K562 (cell line): ENCODE measurements around the gene FAM200A. TPM values are rescaled to one million over a fixed set of nuclear protein-coding genes. Genes with fewer than 3 reads are reported as not detected.
A peak's percentile ranks its signal among the peaks of the same experiment; 100 is the strongest.

ENCODE experiments used
- ATAC-seq: fragments of 200-7000 bp; cut with Tn5 transposase; 3 replicates; pipeline ENCODE4 v1.9.1; 2020; ENCODE audit warnings: moderate library complexity
- BruUV-seq: library from RNA; stranded (reverse); fragments of 400-500 nt; replicated peaks from 2 replicates; lab custom pipeline; 2021; lab: Mats Ljungman, UMichigan
- CTCF ChIA-PET: fragments of 300-600 bp; formaldehyde crosslinking; extraction: SDS; loops from one replicate; lab custom pipeline; 2021; ENCODE audit warnings: low intra/inter-chr PET ratio; lab: Yijun Ruan, JAX
- POLR2A ChIA-PET: fragments of 300-600, 350-650 bp; sonication (Branson Sonifier 250); formaldehyde crosslinking; extraction: SDS; loops from one replicate; lab custom pipeline; 2021; ENCODE audit warnings: antibody characterized with exemption, inconsistent platforms; lab: Yijun Ruan, JAX
- DNase-seq, 4 experiments: peaks; one replicate each; pipeline versions ENCODE4 v3.0.0 to v3.0.0-alpha.2; 2011 to 2018; ENCODE audit warnings: low spot score in 3 of 4, mixed read lengths in 3 of 4; ENCODE audit errors: extremely low read depth in 1 of 4
- FAIRE-seq: peaks from 2 replicates; lab custom pipeline; 2011; peaks lifted over from hg19 to GRCh38; lab: Jason Lieb, UNC
- H2AFZ ChIP-seq: 2 replicates; pipeline ENCODE4 v1.6.0; 2011; ENCODE audit warnings: low read depth, low read length, control low read depth, inconsistent platforms
- H3K27ac ChIP-seq: fragments of 200-600 bp; 3 replicates; pipeline ENCODE4 v1.8.0; 2011; ENCODE audit warnings: low read depth, mild to moderate bottlenecking, control low read depth, inconsistent platforms, low read length, moderate library complexity, mixed read lengths; ENCODE audit errors: extremely low read depth
- H3K27me3 ChIP-seq, 2 experiments: fragments of 300-600 bp in 1 of 2; 2 replicates in 1 of 2; 3 replicates in 1 of 2; pipeline versions ENCODE4 v1.6.0 to v1.8.0; 2011; ENCODE audit warnings: inconsistent platforms in 2 of 2, low read length in 2 of 2, mild to moderate bottlenecking in 1 of 2, mixed read lengths in 1 of 2, moderate library complexity in 1 of 2; ENCODE audit not compliant: control insufficient read depth in 2 of 2, insufficient read depth in 2 of 2
- H3K36me3 ChIP-seq: fragments of 300-600 bp; 3 replicates; pipeline ENCODE4 v1.8.0; 2011; ENCODE audit warnings: mild to moderate bottlenecking, low read length, inconsistent platforms; ENCODE audit not compliant: control insufficient read depth, insufficient read depth
- H3K4me1 ChIP-seq, 2 experiments: fragments of 200-600 bp in 1 of 2; replicated peaks in 1 of 2; 2 replicates in 1 of 2; 3 replicates in 1 of 2; pipeline versions ENCODE4 v1.5.1 to v1.8.0; 2011; ENCODE audit warnings: inconsistent platforms in 2 of 2, low read length in 2 of 2, mild to moderate bottlenecking in 1 of 2, mixed read lengths in 1 of 2, moderate library complexity in 1 of 2; ENCODE audit not compliant: control insufficient read depth in 2 of 2, insufficient read depth in 2 of 2
- H3K4me2 ChIP-seq: 2 replicates; pipeline ENCODE4 v1.6.1; 2011; ENCODE audit warnings: low read length, control low read depth, inconsistent platforms, mixed read lengths; ENCODE audit not compliant: insufficient read depth
- H3K4me3 ChIP-seq: fragments of 200-600 bp; sonication (generic), shearing (Covaris generic); 2 replicates; pipeline ENCODE4 v1.5.1; 2016; ENCODE audit warnings: control low read depth, inconsistent platforms
- H3K79me2 ChIP-seq: fragments of 200-600 bp; 3 replicates; pipeline ENCODE4 v1.8.0; 2011; ENCODE audit warnings: low read length, inconsistent platforms; ENCODE audit not compliant: control insufficient read depth, insufficient read depth
- H3K9ac ChIP-seq, 2 experiments: 2 replicates each; pipeline versions ENCODE4 v1.6.0 to v1.6.1; 2011; ENCODE audit warnings: low read depth in 2 of 2, low read length in 2 of 2, control low read depth in 1 of 2, inconsistent platforms in 1 of 2, mild to moderate bottlenecking in 1 of 2, mixed read lengths in 1 of 2; ENCODE audit not compliant: insufficient read depth in 1 of 2
- H3K9me1 ChIP-seq: one replicate; pipeline ENCODE4 v1.6.0; 2011; ENCODE audit warnings: inconsistent platforms, mild to moderate bottlenecking, low read length, moderate library complexity; ENCODE audit not compliant: control insufficient read depth, insufficient read depth
- H3K9me3 ChIP-seq: replicated peaks from 2 replicates; pipeline ENCODE4 v1.5.1; 2011; ENCODE audit warnings: low read depth, low read length, inconsistent platforms; ENCODE audit not compliant: control insufficient read depth, insufficient read depth
- H4K20me1 ChIP-seq: replicated peaks from 2 replicates; pipeline ENCODE4 v1.6.1; 2011; ENCODE audit warnings: low read length, inconsistent platforms, mixed read lengths; ENCODE audit not compliant: control insufficient read depth, insufficient read depth
- ARNT ChIP-seq, 2 experiments: fragments of 450-650 bp; IDR thresholded peaks; 2 replicates each; pipeline ENCODE4 v1.6.1; 2016; ENCODE audit warnings: mild to moderate bottlenecking in 1 of 2
- BMI1 ChIP-seq: fragments of 150-350 bp; IDR thresholded peaks from 2 replicates; pipeline ENCODE4 v1.6.1; 2014; ENCODE audit warnings: low read length
- ELK3 ChIP-seq: fragments of 450-650 bp; formaldehyde crosslinking; IDR thresholded peaks from 2 replicates; pipeline ENCODE4 v1.4.0; 2020; ENCODE audit warnings: mild to moderate bottlenecking
- ESRRA ChIP-seq: fragments of 450-650 bp; IDR thresholded peaks from 2 replicates; pipeline ENCODE4 v1.6.1; 2014; ENCODE audit warnings: low read depth, mild to moderate bottlenecking, moderate library complexity, borderline replicate concordance
- FOXA1 ChIP-seq: fragments of 450-650 bp; IDR thresholded peaks from 2 replicates; pipeline ENCODE4 v1.6.1; 2016; ENCODE audit warnings: mild to moderate bottlenecking, borderline replicate concordance
- JUNB ChIP-seq: fragments of 450-650 bp; formaldehyde crosslinking; conservative IDR thresholded peaks from 2 replicates; pipeline ENCODE4 v1.4.0; 2020; ENCODE audit warnings: mild to moderate bottlenecking
- KDM1A ChIP-seq, 2 experiments: fragments of 450-650 bp; IDR thresholded peaks; 2 replicates each; pipeline ENCODE4 v1.6.1; 2016; ENCODE audit warnings: mild to moderate bottlenecking in 2 of 2
- NELFE ChIP-seq: IDR thresholded peaks from 2 replicates; pipeline ENCODE4 v1.6.1; 2011; ENCODE audit warnings: mild to moderate bottlenecking; ENCODE audit not compliant: insufficient read depth, insufficient read length
- NFYB ChIP-seq: IDR thresholded peaks from 2 replicates; pipeline ENCODE4 v1.6.1; 2011; ENCODE audit warnings: mild to moderate bottlenecking, moderate library complexity; ENCODE audit not compliant: insufficient read length; ENCODE audit errors: extremely low read depth
- PCBP2 ChIP-seq: fragments of 200-400 bp; formaldehyde crosslinking; IDR thresholded peaks from 2 replicates; pipeline ENCODE4 v1.6.1; 2018; ENCODE audit warnings: low read length, low read depth, mild to moderate bottlenecking, moderate library complexity; ENCODE audit not compliant: poor library complexity, severe bottlenecking
- SAP30 ChIP-seq: fragments of 200-600 bp; sonication (generic); IDR thresholded peaks from 2 replicates; pipeline ENCODE4 v1.6.1; 2012; ENCODE audit warnings: borderline replicate concordance, low read depth, mild to moderate bottlenecking, moderate library complexity, low read length, control low read depth, inconsistent platforms; ENCODE audit not compliant: insufficient read depth, poor library complexity, severe bottlenecking
- SIN3A ChIP-seq, 2 experiments: fragments of 150-350 bp in 1 of 2; IDR thresholded peaks; 2 replicates each; pipeline ENCODE4 v1.6.1; 2011 to 2016; ENCODE audit warnings: borderline replicate concordance in 2 of 2, low read depth in 2 of 2, low read length in 2 of 2, mild to moderate bottlenecking in 2 of 2, moderate library complexity in 2 of 2; ENCODE audit not compliant: control insufficient read depth in 1 of 2
- SIN3B ChIP-seq: fragments of 450-650 bp; IDR thresholded peaks from 2 replicates; pipeline ENCODE4 v1.6.1; 2017; ENCODE audit warnings: low read depth, mild to moderate bottlenecking, moderate library complexity
- SREBF1 ChIP-seq: fragments of 150-350 bp; IDR thresholded peaks from 2 replicates; pipeline ENCODE4 v1.6.1; 2014; ENCODE audit warnings: antibody characterized with exemption, low read depth, low read length, borderline replicate concordance
- TCF7 ChIP-seq: sonication (generic); IDR thresholded peaks from 2 replicates; pipeline ENCODE4 v1.6.1; 2016; ENCODE audit warnings: antibody characterized with exemption, borderline replicate concordance
- XRCC3 ChIP-seq: fragments of 450-650 bp; IDR thresholded peaks from 2 replicates; pipeline ENCODE4 v1.6.1; 2017; ENCODE audit warnings: mild to moderate bottlenecking, moderate library complexity
- ZNF121 ChIP-seq: sonication (generic); formaldehyde crosslinking; conservative IDR thresholded peaks from 2 replicates; pipeline ENCODE4 v1.8.0; 2022; ENCODE audit warnings: missing genetic modification reagents
- ZNF699 ChIP-seq: fragments of 250-450 bp; sonication (Bioruptor Pico); IDR thresholded peaks from 2 replicates; pipeline ENCODE4 v1.8.0; 2021; ENCODE audit warnings: mild to moderate bottlenecking, moderate library complexity; ENCODE audit not compliant: insufficient replicate concordance
- ZNF766 ChIP-seq: fragments of 200-800 bp; sonication (Bioruptor generic); conservative IDR thresholded peaks from 2 replicates; pipeline ENCODE4 v1.6.1; 2016; ENCODE audit warnings: missing genetic modification characterization, missing compliant biosample characterization
- ZNF780A ChIP-seq: fragments of 250-450 bp; sonication (Bioruptor Pico); IDR thresholded peaks from 2 replicates; pipeline ENCODE4 v1.5.0; 2021; ENCODE audit warnings: mild to moderate bottlenecking
- WGBS: fragments of 100-300 bp; shearing (Covaris generic); methylation state at CpG from one replicate; pipeline ENCODE4 v1.1.6; 2016; ENCODE audit warnings: low coverage, mixed read lengths; ENCODE audit not compliant: insufficient coverage; ENCODE audit errors: missing lambda C conversion rate; 5-methylcytosine and 5-hydroxymethylcytosine counted together
- in situ Hi-C: fragments of 300-500 bp; cut with MboI; formaldehyde crosslinking; loops from 4 replicates; pipeline ENCODE4 v1.15.0; 2018; ENCODE audit warnings: inconsistent platforms, mixed read lengths
- intact Hi-C: fragments of 100-400 bp; cut with micrococcal nuclease; formaldehyde crosslinking; loops from 2 replicates; pipeline ENCODE4 v1.14.2; 2022
- polyA plus RNA-seq, 8 experiments: library from polyadenylated mRNA; depleted of rRNA in 4 of 8; stranded (reverse) in 5 of 8; unstranded in 3 of 8; fragments of >200 nt; fragmentation: Nextera tagmentation in 2 of 8; fragmentation: Illumina TruSeq in 1 of 8; extraction: Ambion mirVana in 2 of 8; extraction: Trizol in 1 of 8; gene quantifications; 2 replicates each; pipeline versions ENCODE4 v1.2.1 to v1.2.3, GENCODE V29; 2011 to 2014; ENCODE audit warnings: inconsistent platforms in 1 of 8, missing spikeins in 1 of 8
- total RNA-seq, 7 experiments: library from RNA; depleted of rRNA in 6 of 7; stranded (reverse); fragments of >200 nt in 6 of 7; fragmentation: Illumina TruSeq in 2 of 7; extraction: Trizol in 2 of 7; gene quantifications; 2 replicates each; pipeline versions ENCODE4 v1.2.1 to v1.2.3, GENCODE V29; 2011 to 2021; ENCODE audit warnings: low replicate concordance in 1 of 7
- TF ChIP-seq, protein P1 (sequence below): sonication (generic); formaldehyde crosslinking; IDR thresholded peaks from 2 replicates; pipeline ENCODE4 v1.8.0; 2022; ENCODE audit warnings: mild to moderate bottlenecking, missing genetic modification reagents

FAM200A gene
- total and polyA plus RNA-seq, 9 of the 15 experiments (the other 6 are each of a cell fraction or from before 2014, with no cell fraction given), result 3.3 to 11.2 (median 8.3) TPM

- Histone ChIP-seq H3K4me2 (peak overlapping the region; percentile 100), H3K9me1 (peaks cover 8% of the 10 kb centered on the region), H3K4me3 (peak overlapping the region; percentile 88), H3K9ac (peak overlapping the region; percentile 100), H4K20me1 (peaks cover 15% of the 10 kb centered on the region; the same call in 1 of the 2 replicates), H3K4me1 (peaks cover 16 to 23% of the 10 kb centered on the region in 2 experiments), H3K27ac (peak overlapping the region; percentile 95), H2AFZ (peak overlapping the region; percentile 92), H3K36me3 (peaks cover 78% of the 10 kb centered on the region), H3K79me2 (peaks cover 72% of the 10 kb centered on the region), H3K27me3 (no peaks in the 10 kb centered on the region), H3K9me3 (no peaks in the 10 kb centered on the region)
- ATAC-seq, result no peak
- peak in 1 of 4 experiments; percentile 62 for DNase-seq
- POLR2A ChIA-PET, result interaction anchor here (0.6 to 4.5 kb wide), 17 partner anchors 9 to 1817 kb away, joined by 3 to 31 read pairs (median 5); partner anchors contain the start of genes BUD31, PDAP1, TRIM4 and ZKSCAN5
- in situ Hi-C loops, result no loop called here
- no peak for FAIRE-seq
- intact Hi-C loops, result loop anchor here (2.0 to 10.0 kb wide), 2 partner anchors 57 to 85 kb away; partner anchors contain the start of genes ZNF789 and ZSCAN25
- CTCF ChIA-PET, result no interaction called here
- WGBS, result 6% methylated on average over 30 of the region's 31 CpGs
- BruUV-seq, result no TSS peak
- TF ChIP-seq TCF7 (no peak), ZNF121 (CRISPR knock-in tag) (peak; percentile 98), XRCC3 (no peak), SREBF1 (no peak), NELFE (no peak), KDM1A (IDR thresholded peaks at IDR 0.05) (peak in 1 of 2 experiments; percentile 49; a peak in 1 of 4 replicates), NFYB (no peak), PCBP2 (no peak), ZNF780A (CRISPR knock-in tag) (no peak), BMI1 (no peak), ARNT (IDR thresholded peaks at IDR 0.05) (0 out of 4 replicates have a peak, but pooled peaks of 1 of the 2 experiments have one; percentile 21), ZNF766 (CRISPR knock-in tag) (no peak), JUNB (no peak), ZNF699 (CRISPR knock-in tag) (no peak), SAP30 (peak; percentile 14), ELK3 (CRISPR knock-in tag) (no peak), ESRRA (0 out of 2 replicates have a peak, but pooled peaks have one; percentile 0), FOXA1 (no peak), SIN3B (no peak), SIN3A (IDR thresholded peaks at IDR 0.05; ENCODE audit: borderline replicate concordance in 2 of 2, control insufficient read depth in 1 of 2, low read depth in 2 of 2, low read length in 2 of 2) (0 out of 4 replicates have a peak, but pooled peaks of 1 of the 2 experiments have one; percentile 31)
- TF ChIP-seq, protein P1, sequence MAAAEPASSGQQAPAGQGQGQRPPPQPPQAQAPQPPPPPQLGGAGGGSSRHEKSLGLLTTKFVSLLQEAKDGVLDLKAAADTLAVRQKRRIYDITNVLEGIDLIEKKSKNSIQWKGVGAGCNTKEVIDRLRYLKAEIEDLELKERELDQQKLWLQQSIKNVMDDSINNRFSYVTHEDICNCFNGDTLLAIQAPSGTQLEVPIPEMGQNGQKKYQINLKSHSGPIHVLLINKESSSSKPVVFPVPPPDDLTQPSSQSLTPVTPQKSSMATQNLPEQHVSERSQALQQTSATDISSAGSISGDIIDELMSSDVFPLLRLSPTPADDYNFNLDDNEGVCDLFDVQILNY, result no peak
Observed at GRCh38 chr7:99559175-99559915, 7.4 kb upstream of the FAM200A start.
